Spleen (tissue), 13 donors: ENCODE measurements around the gene LRRC8B. TPM values are rescaled to one million over a fixed set of nuclear protein-coding genes. Genes with fewer than 3 reads are reported as not detected.
A peak's percentile ranks its signal among the peaks of the same experiment; 100 is the strongest.

Experiments
- DNase-seq: peaks from one replicate; pipeline ENCODE4 v3.0.0-alpha.2; 2020
- H3K27ac ChIP-seq, 8 donors: fragments of 200-600 bp; sonication (generic) in 7 of 8; 1 replicate in 4 of 8; 2 replicates in 4 of 8; pipeline versions ENCODE4 v1.5.0 to v1.8.0; 2016 to 2021; ENCODE audit warnings: inconsistent platforms in 4 of 8, mild to moderate bottlenecking in 4 of 8, moderate library complexity in 1 of 8
- H3K27me3 ChIP-seq, 7 donors: fragments of 200-600 bp; sonication (generic) in 6 of 7; replicated peaks in 1 of 7; 1 replicate in 4 of 7; 2 replicates in 3 of 7; pipeline versions ENCODE4 v1.5.0 to v1.8.0; 2016 to 2021; ENCODE audit warnings: inconsistent platforms in 3 of 7, mild to moderate bottlenecking in 1 of 7
- H3K36me3 ChIP-seq, 6 donors: fragments of 200-600 bp; sonication (generic) in 5 of 6; 1 replicate in 4 of 6; 2 replicates in 2 of 6; pipeline versions ENCODE4 v1.5.0 to v1.8.0; 2016 to 2021; ENCODE audit warnings: inconsistent platforms in 2 of 6
- H3K4me1 ChIP-seq, 6 donors: fragments of 200-600 bp; sonication (generic) in 5 of 6; 1 replicate in 3 of 6; 2 replicates in 3 of 6; pipeline versions ENCODE4 v1.5.0 to v1.8.0; 2016 to 2021; ENCODE audit warnings: inconsistent platforms in 3 of 6
- H3K4me3 ChIP-seq, 8 donors: fragments of 200-600 bp; sonication (generic) in 7 of 8; 1 replicate in 4 of 8; 2 replicates in 4 of 8; pipeline versions ENCODE4 v1.5.0 to v1.8.0; 2016 to 2021; ENCODE audit warnings: inconsistent platforms in 4 of 8, mild to moderate bottlenecking in 4 of 8, moderate library complexity in 2 of 8
- H3K9me3 ChIP-seq, 8 donors: fragments of 200-600 bp; sonication (generic) in 7 of 8; 1 replicate in 4 of 8; 2 replicates in 4 of 8; pipeline versions ENCODE4 v1.5.0 to v1.8.0; 2016 to 2021; ENCODE audit warnings: inconsistent platforms in 4 of 8
- CTCF ChIP-seq, 11 experiments: fragments of 200-600 bp in 7 of 11; fragments of 450-650 bp in 4 of 11; sonication (generic) in 4 of 11; IDR thresholded peaks in 8 of 11; conservative IDR thresholded peaks in 3 of 11; 1 replicate in 7 of 11; 2 replicates in 4 of 11; pipeline versions ENCODE4 v1.4.0 to v1.8.0; 2016 to 2021; ENCODE audit warnings: antibody characterized with exemption in 11 of 11, inconsistent platforms in 4 of 11, mild to moderate bottlenecking in 1 of 11
- POLR2A ChIP-seq, 3 donors: fragments of 450-650 bp; IDR thresholded peaks; one replicate each; pipeline ENCODE4 v1.5.1; 2017; ENCODE audit warnings: antibody characterized with exemption in 3 of 3, mild to moderate bottlenecking in 1 of 3
- POLR2AphosphoS5 ChIP-seq, 3 donors: sonication (generic); formaldehyde crosslinking; IDR thresholded peaks; one replicate each; pipeline ENCODE4 v1.5.1; 2017; ENCODE audit warnings: antibody characterized with exemption in 3 of 3
- WGBS, 5 donors: extraction: QIAGEN DNeasy Blood & Tissue Kit in 3 of 5; methylation state at CpG; one replicate each; pipeline versions ENCODE4 v1.1.5 to v1.1.7; 2013 to 2018; 5-methylcytosine and 5-hydroxymethylcytosine counted together
- intact Hi-C: fragments of 100-400 bp; cut with DNase I; formaldehyde crosslinking; loops from one replicate; pipeline ENCODE4 v1.15.0; 2023; ENCODE audit warnings: low total_unique reads
- long read RNA-seq, 2 donors: transcript quantifications; one replicate each; lab custom pipeline, GENCODE V29; 2026
- polyA plus RNA-seq, 3 donors: library from polyadenylated mRNA; stranded (reverse); fragments of 200-250 nt; gene quantifications; one replicate each; pipeline ENCODE4 v1.2.1, GENCODE V29; 2013
- total RNA-seq, 7 donors: library from RNA; depleted of rRNA in 3 of 7; stranded (reverse); fragments of >200 nt in 3 of 7; fragmentation: NEBNext Ultra II Directional in 4 of 7; extraction: Animal tissue kit (Norgen Biotek cat#: 25700) in 4 of 7; gene quantifications; one replicate each; pipeline versions ENCODE4 v1.1.0 to v1.2.1, GENCODE V29; 2016 to 2021
- donor health status: healthy with polysubstance abuse.
- donor health status: DM: no; HTN: no; CAD: no; lungs with moderate emphysema.
- donor health status: DM: no; HTN: no; CAD: no.
- donor health status: Bipolar disorder and iron deficiency.
- donor health status: healthy.
- donor health status: DM: no; HTN: no; CAD: no.
- donor health status: DM: yes; HTN: yes; CAD: no.

LRRC8B gene
- total RNA-seq (10 to 100 TPM; 11.6 to 22.5 (median 14.3) TPM), polyA plus RNA-seq (1 to 10 TPM; 1.7 to 3.0 (median 2.0) TPM)
- long read RNA-seq, donor 1, full-length matches to known transcripts, result 1 of 1 reads
- long read RNA-seq, donor 1, partial matches to known transcripts, result 0 of 1 reads
- long read RNA-seq, donor 1, other reads (novel, unspliced or antisense), result 0 of 1 reads
- long read RNA-seq, donor 2, full-length matches to known transcripts, result 3 of 3 reads
- long read RNA-seq, donor 2, partial matches to known transcripts, result 0 of 3 reads
- long read RNA-seq, donor 2, other reads (novel, unspliced or antisense), result 0 of 3 reads

GRCh38 chr1:89524369-89525168, at the start of gene LRRC8B:
LRRC8B (plus strand) TSS chr1:89524829; CDS start chr1:89582651, 57,822 bp downstream.
- Histone ChIP-seq H3K27me3 (no peaks in the 10 kb centered on the region), H3K36me3 (no peaks in the 10 kb centered on the region), H3K4me3 (peak within 1 kb of the TSS; percentile 84 to 99 (median 88)), H3K9me3 (no peaks in the 10 kb centered on the region), H3K4me1 (peaks cover 26 to 61% (median 38%) of the 10 kb centered on the region in 6 donors), H3K27ac (peak within 1 kb of the TSS; percentile 92 to 98 (median 95))
- 0 to 1% (median 0%) methylated on average over 30 to 85 of the region's 85 CpGs for WGBS, 5 donors
- TF ChIP-seq POLR2A (IDR thresholded peaks at IDR 0.05) (peak in 1 of 3 donors; percentile 41), CTCF (IDR thresholded peaks at IDR 0.05 in 8 of 11, conservative IDR thresholded peaks at IDR 0.05 in 3 of 11) (peak in 1 of 11 experiments; percentile 4), POLR2AphosphoS5 (IDR thresholded peaks at IDR 0.05) (peak; percentile 87 to 95 (median 93))
- intact Hi-C loops, result loop anchor here (10.0 kb wide), 1 partner anchor 70 kb away; no protein-coding TSS in a partner anchor
- peak; percentile 99 for DNase-seq

GRCh38 chr1:89475269-89475668, 49.4 kb upstream of the LRRC8B start:
- no peaks in the 10 kb centered on the region for H3K36me3 ChIP-seq
- H3K27me3 ChIP-seq, result no peaks in the 10 kb centered on the region
- H3K9me3 ChIP-seq, result peaks cover 0 to 30% (median 19%) of the 10 kb centered on the region in 8 donors
- no peaks in the 10 kb centered on the region for H3K4me1 ChIP-seq
- no peak for DNase-seq
- TF ChIP-seq POLR2AphosphoS5 (IDR thresholded peaks at IDR 0.05), result no peak
- no peak for TF ChIP-seq POLR2A (IDR thresholded peaks at IDR 0.05)
- TF ChIP-seq CTCF (IDR thresholded peaks at IDR 0.05 in 8 of 11, conservative IDR thresholded peaks at IDR 0.05 in 3 of 11), result no peak
- 88 to 97% (median 94%) methylated on average over 1 of the region's 1 CpG for WGBS, 5 donors
- H3K27ac ChIP-seq, result no peak overlapping the region
- H3K4me3 ChIP-seq, result no peak overlapping the region
- intact Hi-C loops, result no loop called here

GRCh38 chr1:89476072-89476471, 48.6 kb upstream of the LRRC8B start:
- TF ChIP-seq CTCF (IDR thresholded peaks at IDR 0.05 in 8 of 11, conservative IDR thresholded peaks at IDR 0.05 in 3 of 11) (no peak), POLR2AphosphoS5 (IDR thresholded peaks at IDR 0.05) (no peak), POLR2A (IDR thresholded peaks at IDR 0.05) (no peak)
- H3K27me3 ChIP-seq, result no peaks in the 10 kb centered on the region
- H3K9me3 ChIP-seq, result peaks cover 0 to 38% (median 27%) of the 10 kb centered on the region in 8 donors
- WGBS, 5 donors, result 53 to 73% (median 63%) methylated on average over 1 of the region's 1 CpG
- H3K4me3 ChIP-seq, result no peak overlapping the region
- no peak for DNase-seq
- intact Hi-C loops, result no loop called here
- no peaks in the 10 kb centered on the region for H3K4me1 ChIP-seq
- H3K27ac ChIP-seq, result no peak overlapping the region
- no peaks in the 10 kb centered on the region for H3K36me3 ChIP-seq
